Vagina (tissue), 2 donors: ENCODE data around the gene VPS35L.

Source experiments
- POLR2A ChIP-seq, 2 donors: fragments of 450-650 bp; IDR thresholded peaks; one replicate each; pipeline ENCODE4 v1.6.1; 2017; ENCODE audit warnings: antibody characterized with exemption in 2 of 2, mild to moderate bottlenecking in 2 of 2, moderate library complexity in 2 of 2
- POLR2AphosphoS5 ChIP-seq, 2 donors: sonication (generic); formaldehyde crosslinking; IDR thresholded peaks; one replicate each; pipeline ENCODE4 v1.9.0; 2017; ENCODE audit warnings: antibody characterized with exemption in 2 of 2, mild to moderate bottlenecking in 2 of 2, low read depth in 1 of 2; ENCODE audit not compliant: insufficient read depth in 1 of 2
- TF ChIP-seq, protein P1 (sequence below), 3 experiments: fragments of 450-650 bp in 2 of 3; fragments of 200-600 bp in 1 of 3; sonication (generic) in 1 of 3; IDR thresholded peaks; one replicate each; pipeline ENCODE4 v1.5.1; 2017 to 2019; ENCODE audit warnings: antibody characterized with exemption in 3 of 3, mild to moderate bottlenecking in 2 of 3, moderate library complexity in 2 of 3

GRCh38 chr16:19708296-19709205, 153.0 kb downstream of the VPS35L start:
- TF ChIP-seq, protein P1, sequence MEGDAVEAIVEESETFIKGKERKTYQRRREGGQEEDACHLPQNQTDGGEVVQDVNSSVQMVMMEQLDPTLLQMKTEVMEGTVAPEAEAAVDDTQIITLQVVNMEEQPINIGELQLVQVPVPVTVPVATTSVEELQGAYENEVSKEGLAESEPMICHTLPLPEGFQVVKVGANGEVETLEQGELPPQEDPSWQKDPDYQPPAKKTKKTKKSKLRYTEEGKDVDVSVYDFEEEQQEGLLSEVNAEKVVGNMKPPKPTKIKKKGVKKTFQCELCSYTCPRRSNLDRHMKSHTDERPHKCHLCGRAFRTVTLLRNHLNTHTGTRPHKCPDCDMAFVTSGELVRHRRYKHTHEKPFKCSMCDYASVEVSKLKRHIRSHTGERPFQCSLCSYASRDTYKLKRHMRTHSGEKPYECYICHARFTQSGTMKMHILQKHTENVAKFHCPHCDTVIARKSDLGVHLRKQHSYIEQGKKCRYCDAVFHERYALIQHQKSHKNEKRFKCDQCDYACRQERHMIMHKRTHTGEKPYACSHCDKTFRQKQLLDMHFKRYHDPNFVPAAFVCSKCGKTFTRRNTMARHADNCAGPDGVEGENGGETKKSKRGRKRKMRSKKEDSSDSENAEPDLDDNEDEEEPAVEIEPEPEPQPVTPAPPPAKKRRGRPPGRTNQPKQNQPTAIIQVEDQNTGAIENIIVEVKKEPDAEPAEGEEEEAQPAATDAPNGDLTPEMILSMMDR (IDR thresholded peaks at IDR 0.05): no peak
- TF ChIP-seq POLR2AphosphoS5 (IDR thresholded peaks at IDR 0.05; ENCODE audit: insufficient read depth in 1 of 2, low read depth in 1 of 2) (no peak), POLR2A (IDR thresholded peaks at IDR 0.05) (no peak)
